H1 (cell line): ENCODE results near the gene CDH15. TPM values are rescaled to one million over a fixed set of nuclear protein-coding genes. Genes with fewer than 3 reads are reported as not detected.
A peak's percentile ranks its signal among the peaks of the same experiment; 100 is the strongest.
"Not testable (repeated sequence)": the region's sequence is repeated elsewhere in the genome, so short reads cannot be mapped to it uniquely, and the experiment has no call there.

Experiments used
- CTCF ChIA-PET: fragments of 300-600 bp; sonication (Branson Sonifier 250); formaldehyde crosslinking; loops from one replicate; lab custom pipeline; 2021; ENCODE audit not compliant: partially characterized antibody; lab: Charles Lee
- POLR2A ChIA-PET: fragments of 300-600 bp; sonication (Branson Sonifier 250); formaldehyde crosslinking; loops from one replicate; lab custom pipeline; 2021; ENCODE audit warnings: inconsistent platforms; ENCODE audit not compliant: partially characterized antibody; lab: Charles Lee
- DNase-seq, 2 experiments: peaks; one replicate each; pipeline versions ENCODE4 v3.0.0 to v3.0.0-alpha.2; 2010 to 2022; ENCODE audit warnings: low spot score in 2 of 2, low read depth in 1 of 2, mixed read lengths in 1 of 2
- FAIRE-seq: peaks from 2 replicates; lab custom pipeline; 2011; peaks lifted over from hg19 to GRCh38; lab: Jason Lieb, UNC
- H2AFZ ChIP-seq: 2 replicates; pipeline ENCODE4 v1.8.1; 2012; ENCODE audit warnings: low read length, inconsistent platforms
- H2AK5ac ChIP-seq: 2 replicates; pipeline ENCODE4 v1.6.1; 2013; ENCODE audit warnings: low read depth, low read length
- H2BK120ac ChIP-seq: replicated peaks from 2 replicates; pipeline ENCODE3; 2013; ENCODE audit warnings: low read depth, low read length, inconsistent platforms
- H2BK12ac ChIP-seq: 2 replicates; pipeline ENCODE4 v1.6.1; 2013; ENCODE audit warnings: low read depth, low read length
- H2BK15ac ChIP-seq: 2 replicates; pipeline ENCODE4 v1.6.1; 2013; ENCODE audit warnings: low read length
- H2BK20ac ChIP-seq: 2 replicates; pipeline ENCODE4 v1.6.1; 2013; ENCODE audit warnings: low read length
- H2BK5ac ChIP-seq: 2 replicates; pipeline ENCODE4 v1.6.1; 2013; ENCODE audit warnings: low read depth, low read length
- H3K14ac ChIP-seq: 2 replicates; pipeline ENCODE4 v1.6.1; 2013; ENCODE audit warnings: inconsistent platforms; ENCODE audit not compliant: insufficient read length
- H3K18ac ChIP-seq: 2 replicates; pipeline ENCODE4 v1.6.1; 2013; ENCODE audit warnings: low read length; ENCODE audit errors: extremely low read depth
- H3K23ac ChIP-seq: 2 replicates; pipeline ENCODE4 v1.6.1; 2013; ENCODE audit warnings: inconsistent platforms; ENCODE audit not compliant: insufficient read length
- H3K23me2 ChIP-seq: 2 replicates; pipeline ENCODE4 v1.6.1; 2013; ENCODE audit warnings: low read depth, low read length
- H3K27ac ChIP-seq: 2 replicates; pipeline ENCODE4 v1.6.1; 2011; ENCODE audit warnings: low read depth, low read length, inconsistent platforms
- H3K27me3 ChIP-seq, 4 experiments: replicated peaks in 1 of 4; 1 replicate in 1 of 4; 2 replicates in 3 of 4; pipeline versions ENCODE4 v1.6.1 to v1.8.1; 2011 to 2013; ENCODE audit warnings: low read length in 3 of 4, mild to moderate bottlenecking in 3 of 4, inconsistent platforms in 2 of 4, mixed read lengths in 2 of 4, moderate library complexity in 1 of 4; ENCODE audit not compliant: control insufficient read depth in 3 of 4, insufficient read depth in 3 of 4; ENCODE audit errors: extremely low read depth in 1 of 4
- H3K36me3 ChIP-seq, 4 experiments: 2 replicates each; pipeline versions ENCODE4 v1.6.1 to v1.8.1; 2011 to 2013; ENCODE audit warnings: mild to moderate bottlenecking in 4 of 4, low read length in 3 of 4, moderate library complexity in 2 of 4, control low read depth in 1 of 4, inconsistent platforms in 1 of 4; ENCODE audit not compliant: insufficient read depth in 4 of 4, control insufficient read depth in 2 of 4
- H3K4ac ChIP-seq: replicated peaks from 2 replicates; pipeline ENCODE3; 2013; ENCODE audit warnings: low read length, low read depth, mixed read lengths, inconsistent platforms; ENCODE audit not compliant: insufficient read length
- H3K4me1 ChIP-seq, 4 experiments: replicated peaks in 1 of 4; 1 replicate in 1 of 4; 2 replicates in 3 of 4; pipeline versions ENCODE4 v1.6.1 to v1.8.1; 2011 to 2013; ENCODE audit warnings: low read length in 3 of 4, inconsistent platforms in 2 of 4, mixed read lengths in 1 of 4; ENCODE audit not compliant: insufficient read depth in 4 of 4, control insufficient read depth in 3 of 4
- H3K4me2 ChIP-seq, 2 experiments: 2 replicates each; pipeline versions ENCODE4 v1.6.1 to v1.8.1; 2011 to 2013; ENCODE audit warnings: low read depth in 2 of 2, low read length in 2 of 2, control low read depth in 1 of 2, inconsistent platforms in 1 of 2, mild to moderate bottlenecking in 1 of 2; ENCODE audit not compliant: insufficient read depth in 1 of 2
- H3K4me3 ChIP-seq, 4 experiments: fragments of 200-600, 300-600 bp in 1 of 4; sonication (generic), shearing (Covaris generic), sonication (Bioruptor Twin) in 1 of 4; 2 replicates each; pipeline versions ENCODE4 v1.5.1 to v1.8.1; 2011 to 2016; ENCODE audit warnings: low read length in 4 of 4, low read depth in 3 of 4, control low read depth in 2 of 4, inconsistent platforms in 2 of 4, mild to moderate bottlenecking in 2 of 4, mixed read lengths in 1 of 4, moderate library complexity in 1 of 4; ENCODE audit not compliant: insufficient read depth in 2 of 4; ENCODE audit errors: extremely low read depth in 1 of 4
- H3K56ac ChIP-seq: replicated peaks from 2 replicates; pipeline ENCODE3; 2013; ENCODE audit warnings: low read depth, mild to moderate bottlenecking, mixed read lengths, low read length, inconsistent platforms; ENCODE audit not compliant: insufficient read length
- H3K79me1 ChIP-seq: 2 replicates; pipeline ENCODE4 v1.6.1; 2013; ENCODE audit warnings: low read depth, low read length, control low read depth
- H3K79me2 ChIP-seq, 2 experiments: 2 replicates each; pipeline versions ENCODE4 v1.6.1 to v1.8.1; 2012 to 2013; ENCODE audit warnings: low read length in 2 of 2, mild to moderate bottlenecking in 2 of 2, inconsistent platforms in 1 of 2; ENCODE audit not compliant: insufficient read depth in 2 of 2, control insufficient read depth in 1 of 2
- H3K9ac ChIP-seq, 4 experiments: replicated peaks in 1 of 4; 1 replicate in 1 of 4; 2 replicates in 3 of 4; pipeline versions ENCODE4 v1.6.1 to v1.8.1; 2011 to 2013; ENCODE audit warnings: low read depth in 3 of 4, low read length in 3 of 4, control low read depth in 2 of 4, mild to moderate bottlenecking in 2 of 4, moderate library complexity in 2 of 4, inconsistent platforms in 1 of 4; ENCODE audit errors: extremely low read depth in 1 of 4
- H3K9me3 ChIP-seq, 2 experiments: 2 replicates each; pipeline versions ENCODE4 v1.6.1 to v1.8.1; 2012 to 2013; ENCODE audit warnings: mild to moderate bottlenecking in 2 of 2, moderate library complexity in 2 of 2, control low read depth in 1 of 2, inconsistent platforms in 1 of 2, low read depth in 1 of 2, low read length in 1 of 2, mixed read lengths in 1 of 2; ENCODE audit not compliant: insufficient read depth in 2 of 2
- H4K20me1 ChIP-seq, 2 experiments: replicated peaks in 1 of 2; 2 replicates each; pipeline versions ENCODE3 to v1.8.1; 2011 to 2013; ENCODE audit warnings: inconsistent platforms in 2 of 2, low read length in 2 of 2, mild to moderate bottlenecking in 1 of 2; ENCODE audit not compliant: insufficient read depth in 2 of 2, control insufficient read depth in 1 of 2
- H4K5ac ChIP-seq: 2 replicates; pipeline ENCODE4 v1.6.1; 2013; ENCODE audit warnings: low read length, low read depth, mixed read lengths, inconsistent platforms; ENCODE audit not compliant: insufficient read length
- H4K8ac ChIP-seq: 2 replicates; pipeline ENCODE4 v1.8.0; 2013; ENCODE audit warnings: mild to moderate bottlenecking, moderate library complexity, low read length, inconsistent platforms; ENCODE audit not compliant: insufficient read depth; ENCODE audit errors: extremely low read depth
- H4K91ac ChIP-seq: replicated peaks from 2 replicates; pipeline ENCODE3; 2013; ENCODE audit warnings: low read length, mixed read lengths, inconsistent platforms; ENCODE audit not compliant: insufficient read length
- GABPA ChIP-seq: IDR thresholded peaks from 2 replicates; pipeline ENCODE4 v1.6.1; 2011; ENCODE audit warnings: mild to moderate bottlenecking, low read length, moderate library complexity, borderline replicate concordance; ENCODE audit not compliant: insufficient read depth
- WGBS, 2 experiments: shearing (Covaris generic) in 1 of 2; methylation state at CpG; one replicate each; pipeline versions ENCODE4 v1.1.6 to v1.1.7; 2013 to 2015; ENCODE audit warnings: low lambda C conversion rate in 2 of 2, mixed read lengths in 2 of 2, inconsistent platforms in 1 of 2, low coverage in 1 of 2, missing lambda C conversion rate in 1 of 2; ENCODE audit not compliant: insufficient replicate concordance in 2 of 2, insufficient coverage in 1 of 2, insufficient read length in 1 of 2; ENCODE audit errors: extremely low coverage in 1 of 2, missing lambda C conversion rate in 1 of 2; 5-methylcytosine and 5-hydroxymethylcytosine counted together
- polyA plus RNA-seq, 7 experiments: library from polyadenylated mRNA; depleted of rRNA in 3 of 7; stranded (reverse) in 5 of 7; unstranded in 2 of 7; fragments of >200 nt in 5 of 7; fragments of 200-250 nt in 2 of 7; gene quantifications; 1 replicate in 5 of 7; 2 replicates in 1 of 7; 4 replicates in 1 of 7; pipeline versions ENCODE4 v1.2.1 to v1.2.3, GENCODE V29; 2011 to 2013; ENCODE audit warnings: missing spikeins in 2 of 7, mixed read lengths in 2 of 7
- total RNA-seq: library from RNA; stranded (reverse); fragmentation: NEBNext Ultra II Directional; extraction: Animal tissue kit (Norgen Biotek cat#: 25700); gene quantifications from 2 replicates; pipeline ENCODE4 v1.2.1, GENCODE V29; 2021

CDH15 gene
- total and polyA plus RNA-seq, 2 of the 8 experiments (the other 6 are each of a cell fraction or from before 2014, with no cell fraction given): 0.50 to 0.82 TPM

- H2BK15ac ChIP-seq, H3K23ac ChIP-seq, H3K4me1 ChIP-seq, H3K9me3 ChIP-seq, H2BK5ac ChIP-seq, H3K23me2 ChIP-seq, POLR2A ChIA-PET, H4K8ac ChIP-seq, FAIRE-seq, H2AFZ ChIP-seq, H3K18ac ChIP-seq, H3K14ac ChIP-seq, H3K79me1 ChIP-seq, H2BK12ac ChIP-seq, H4K20me1 ChIP-seq, H3K79me2 ChIP-seq, H3K27me3 ChIP-seq, H3K4ac ChIP-seq, H4K5ac ChIP-seq, H2BK120ac ChIP-seq, H2AK5ac ChIP-seq, H4K91ac ChIP-seq, H3K56ac ChIP-seq, H3K36me3 ChIP-seq, H3K9ac ChIP-seq, H3K27ac ChIP-seq, H2BK20ac ChIP-seq: not testable (repeated sequence)
- peak overlapping the region; percentile 26 to 65 (median 45) for H3K4me3 ChIP-seq
- peak; percentile 85 to 89 for DNase-seq
- peak; percentile 31; the same call in 1 of the 2 replicates for TF ChIP-seq GABPA
- WGBS, 2 experiments: 2% methylated on average over 14 of the region's 63 CpGs; no CpG with 5 or more reads in 1 of the 2 experiments
- H3K4me2 ChIP-seq: peak overlapping the region; percentile 55 to 94
- CTCF ChIA-PET: interaction anchor here (1.0 kb wide), 1 partner anchor 25 kb away, joined by 5 read pairs; no protein-coding TSS in a partner anchor
These were observed 20.8 kb downstream of the CDH15 start for GRCh38 chr16:89192186-89192955.
